GM21381 (cell line): ENCODE measurements around the gene HIC2.
"Not testable (repeated sequence)": the region's sequence is repeated elsewhere in the genome, so short reads cannot be mapped to it uniquely, and the experiment has no call there.

Experiments
- ATAC-seq: cut with Tn5 transposase; IDR thresholded peaks from one replicate; pipeline ENCODE4 v1.9.1; 2021; ENCODE audit warnings: mild to moderate bottlenecking, moderate library complexity; ENCODE audit not compliant: unreplicated experiment

HIC2 gene, protein sequence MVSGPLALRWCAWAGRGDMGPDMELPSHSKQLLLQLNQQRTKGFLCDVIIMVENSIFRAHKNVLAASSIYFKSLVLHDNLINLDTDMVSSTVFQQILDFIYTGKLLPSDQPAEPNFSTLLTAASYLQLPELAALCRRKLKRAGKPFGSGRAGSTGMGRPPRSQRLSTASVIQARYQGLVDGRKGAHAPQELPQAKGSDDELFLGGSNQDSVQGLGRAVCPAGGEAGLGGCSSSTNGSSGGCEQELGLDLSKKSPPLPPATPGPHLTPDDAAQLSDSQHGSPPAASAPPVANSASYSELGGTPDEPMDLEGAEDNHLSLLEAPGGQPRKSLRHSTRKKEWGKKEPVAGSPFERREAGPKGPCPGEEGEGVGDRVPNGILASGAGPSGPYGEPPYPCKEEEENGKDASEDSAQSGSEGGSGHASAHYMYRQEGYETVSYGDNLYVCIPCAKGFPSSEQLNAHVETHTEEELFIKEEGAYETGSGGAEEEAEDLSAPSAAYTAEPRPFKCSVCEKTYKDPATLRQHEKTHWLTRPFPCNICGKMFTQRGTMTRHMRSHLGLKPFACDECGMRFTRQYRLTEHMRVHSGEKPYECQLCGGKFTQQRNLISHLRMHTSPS

DNA sequence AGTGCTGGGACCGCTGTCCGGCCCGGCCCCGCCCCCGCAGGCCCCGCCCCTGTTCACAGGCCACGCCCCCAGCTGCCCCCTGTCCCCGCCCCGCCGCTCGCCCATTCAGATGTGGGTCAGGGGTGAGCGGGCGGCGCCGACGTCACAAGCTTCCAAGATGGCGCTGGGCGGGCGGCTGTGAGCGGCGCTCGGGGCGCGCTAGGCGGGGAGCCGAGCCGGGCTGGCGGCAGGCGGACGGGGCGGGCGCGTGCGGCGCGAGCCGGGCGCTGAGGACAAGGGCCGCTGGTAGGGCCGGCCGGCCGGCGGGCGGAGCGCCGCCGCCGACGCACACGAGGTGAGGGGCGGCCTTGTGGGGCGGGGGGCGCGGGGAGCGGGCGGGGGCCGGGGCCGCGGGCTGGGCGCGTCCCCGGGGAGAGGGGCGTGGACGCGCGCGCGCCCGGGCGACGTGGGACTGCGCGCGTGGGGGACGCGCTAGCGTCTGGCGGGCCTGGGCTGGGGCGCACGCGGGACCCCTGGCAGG lies at the start of gene HIC2:
Gene HIC2, plus strand, starts transcription at position 145 of the 520 bp plus-strand sequence. CDS start 25,461 bp downstream, outside the sequence.
- ATAC-seq = peak; percentile 79

DNA sequence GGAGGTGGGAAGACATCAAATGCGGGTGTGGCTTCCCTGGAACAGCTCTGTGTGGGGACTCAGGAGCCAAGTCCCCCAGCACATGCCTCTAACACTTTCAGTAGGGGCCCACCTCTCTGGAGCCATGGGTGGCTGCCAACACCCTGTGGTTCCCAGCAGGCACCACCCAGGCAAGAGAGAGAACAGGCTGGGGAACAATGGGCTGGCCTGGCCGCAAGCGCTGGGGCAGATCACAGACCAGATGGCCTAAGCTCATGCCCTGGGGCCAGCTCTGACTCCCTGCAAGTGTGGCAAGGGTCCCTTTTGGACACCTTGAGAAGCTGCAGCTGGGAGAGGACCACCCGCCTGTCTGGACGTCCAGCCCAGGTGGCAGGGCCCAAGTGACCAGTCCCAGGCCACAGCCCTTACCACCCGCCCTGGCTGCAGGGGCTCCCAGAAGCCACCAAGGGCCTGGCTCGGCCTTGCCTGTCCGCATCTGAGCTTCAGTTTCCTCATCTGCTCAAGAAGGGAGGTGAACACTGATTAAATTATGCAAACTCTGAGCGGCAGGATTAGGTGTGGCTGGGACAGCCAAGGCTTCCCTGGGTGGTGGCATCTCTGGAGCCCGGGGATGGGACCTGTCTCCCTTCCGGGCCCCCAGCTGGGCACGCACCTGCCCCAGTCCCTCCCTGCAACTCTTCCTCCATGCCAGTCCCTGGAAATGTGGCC lies 48.4 kb upstream of the HIC2 start:
- not testable (repeated sequence) for ATAC-seq

DNA sequence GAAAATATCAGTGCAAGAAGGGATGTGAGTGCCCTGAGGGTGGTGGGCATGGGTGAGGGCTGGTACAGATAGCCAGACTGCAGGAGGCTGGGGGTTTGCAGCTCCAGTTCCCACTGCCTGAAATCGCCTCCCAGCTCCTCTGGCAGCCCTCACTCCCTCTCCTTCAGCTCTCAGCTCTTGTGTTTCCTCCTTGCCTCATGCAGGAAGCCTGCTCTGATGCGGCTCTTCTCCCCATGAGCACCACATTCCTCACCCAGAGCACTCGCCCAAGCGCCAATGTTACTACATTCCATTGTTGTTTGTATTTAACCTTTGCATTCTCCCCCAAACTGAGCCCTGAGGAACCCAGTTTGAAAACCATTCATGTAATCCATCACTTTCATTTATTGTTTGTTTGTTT lies 41.3 kb upstream of the HIC2 start:
- ATAC-seq = not testable (repeated sequence)

DNA sequence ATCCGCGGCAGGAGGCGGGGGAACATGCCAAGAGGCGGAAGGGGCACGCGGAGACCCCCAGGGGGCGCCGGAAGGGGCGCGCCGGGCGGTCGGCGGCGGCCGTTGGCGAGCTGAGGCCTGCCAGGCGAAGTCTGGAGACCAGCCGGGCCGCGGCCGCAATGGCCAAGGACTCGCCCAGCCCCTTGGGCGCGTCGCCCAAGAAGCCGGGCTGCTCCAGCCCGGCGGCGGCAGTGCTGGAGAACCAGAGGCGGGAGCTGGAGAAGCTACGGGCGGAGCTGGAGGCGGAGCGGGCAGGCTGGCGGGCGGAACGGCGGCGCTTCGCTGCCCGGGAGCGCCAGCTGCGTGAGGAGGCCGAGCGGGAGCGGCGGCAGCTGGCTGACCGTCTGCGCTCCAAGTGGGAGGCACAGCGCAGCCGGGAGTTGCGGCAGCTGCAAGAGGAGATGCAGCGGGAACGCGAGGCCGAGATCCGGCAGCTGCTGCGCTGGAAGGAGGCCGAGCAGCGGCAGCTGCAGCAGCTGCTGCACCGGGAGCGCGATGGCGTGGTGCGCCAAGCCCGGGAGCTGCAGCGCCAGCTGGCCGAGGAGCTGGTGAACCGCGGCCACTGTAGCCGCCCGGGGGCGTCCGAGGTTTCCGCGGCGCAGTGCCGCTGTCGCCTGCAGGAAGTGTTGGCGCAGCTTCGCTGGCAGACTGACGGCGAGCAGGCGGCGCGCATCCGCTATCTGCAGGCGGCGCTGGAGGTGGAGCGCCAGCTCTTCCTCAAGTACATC lies 33.3 kb upstream of the HIC2 start, which contains the start of gene RIMBP3B:
Gene RIMBP3B, plus strand, starts transcription at position 51 of the 767 bp plus-strand sequence. Its CDS starts 108 bp downstream, at position 159.
- ATAC-seq = peak; percentile 75

DNA sequence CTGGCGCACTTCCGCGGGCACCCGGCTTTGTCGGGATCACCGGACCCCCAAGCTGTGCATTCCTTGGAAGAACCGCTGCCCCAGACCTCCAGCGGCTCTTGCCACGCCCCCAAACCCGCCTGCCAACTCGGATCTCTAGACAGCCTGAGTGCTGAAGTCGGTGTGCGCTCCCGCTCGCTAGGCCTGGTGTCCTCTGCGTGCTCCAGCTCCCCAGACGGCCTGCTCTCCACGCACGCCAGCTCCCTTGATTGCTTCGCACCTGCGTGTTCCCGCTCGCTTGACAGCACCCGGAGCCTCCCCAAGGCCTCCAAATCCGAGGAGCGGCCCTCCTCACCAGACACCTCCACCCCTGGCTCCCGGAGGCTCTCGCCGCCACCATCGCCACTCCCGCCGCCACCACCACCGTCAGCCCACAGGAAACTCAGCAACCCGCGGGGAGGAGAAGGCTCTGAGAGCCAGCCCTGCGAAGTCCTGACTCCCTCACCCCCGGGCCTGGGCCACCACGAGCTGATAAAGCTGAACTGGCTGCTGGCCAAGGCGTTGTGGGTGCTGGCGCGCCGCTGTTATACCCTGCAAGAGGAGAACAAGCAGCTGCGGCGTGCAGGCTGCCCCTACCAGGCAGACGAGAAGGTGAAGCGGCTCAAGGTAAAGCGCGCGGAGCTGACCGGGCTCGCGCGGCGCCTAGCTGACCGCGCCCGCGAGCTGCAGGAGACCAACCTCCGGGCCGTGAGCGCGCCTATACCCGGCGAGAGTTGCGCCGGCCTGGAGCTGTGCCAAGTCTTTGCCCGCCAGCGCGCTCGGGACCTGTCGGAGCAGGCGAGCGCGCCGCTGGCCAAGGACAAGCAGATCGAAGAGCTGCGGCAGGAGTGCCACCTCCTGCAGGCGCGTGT lies 32.5 kb upstream of the HIC2 start:
- peak; percentile 39 for ATAC-seq

DNA sequence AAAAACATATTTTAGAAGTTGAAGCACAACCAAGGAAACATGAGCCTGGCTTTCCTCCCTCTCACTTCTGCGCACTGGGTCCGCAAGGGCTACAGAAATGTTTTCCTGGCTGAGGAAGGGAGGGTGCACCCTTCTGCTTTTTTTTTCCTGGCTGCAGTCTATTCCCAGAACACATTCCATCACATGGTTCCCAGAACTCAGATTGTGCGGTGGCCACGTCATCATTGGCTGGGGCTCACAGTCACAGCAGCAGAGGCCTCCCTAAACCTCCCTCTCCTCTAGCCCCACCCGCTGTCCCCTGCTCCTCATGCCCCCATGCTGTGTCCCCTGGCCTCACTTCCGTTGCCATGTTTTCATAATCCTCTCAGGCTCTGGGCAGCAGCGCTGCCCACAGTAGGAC lies 27.7 kb upstream of the HIC2 start:
- not testable (repeated sequence) for ATAC-seq

DNA sequence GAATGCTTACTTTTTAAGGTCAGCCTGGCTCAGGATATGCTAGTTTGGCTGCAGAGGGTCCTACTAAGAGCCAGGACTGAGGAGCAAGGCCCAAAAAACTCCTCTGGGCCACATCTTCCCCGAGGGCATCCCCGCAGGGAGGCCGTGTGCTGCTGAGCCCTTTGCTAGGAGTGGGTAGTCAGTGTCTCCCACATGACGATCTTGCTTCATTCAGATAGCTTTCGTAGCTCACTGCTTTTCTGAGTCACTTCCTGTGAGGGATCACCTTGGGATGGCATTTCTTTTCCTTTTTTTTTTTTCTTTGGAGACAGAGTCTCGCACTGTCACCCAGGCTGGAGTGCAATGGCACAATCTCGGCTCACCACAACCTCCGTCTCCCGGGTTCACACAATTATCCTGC lies 27.2 kb upstream of the HIC2 start:
- ATAC-seq = not testable (repeated sequence)

DNA sequence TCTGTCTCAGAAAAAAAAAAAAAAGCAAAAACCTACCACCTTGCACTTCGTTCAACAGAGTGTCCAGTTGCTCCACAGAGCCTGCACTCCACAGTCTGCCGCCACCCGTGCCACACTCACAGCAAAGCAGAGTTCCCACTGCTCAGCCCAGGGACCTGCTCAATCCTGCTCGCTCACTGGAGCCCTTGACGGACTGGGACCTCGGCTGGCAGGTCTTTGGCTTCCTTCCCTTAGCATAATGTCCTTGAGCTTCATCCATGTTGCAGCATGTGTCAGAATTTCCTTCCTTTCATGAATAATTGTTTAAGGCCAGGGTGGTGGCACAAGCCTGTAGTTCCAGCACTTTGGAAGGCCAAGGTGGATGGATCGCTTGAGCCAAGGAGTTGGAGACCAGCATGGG lies 22.6 kb upstream of the HIC2 start:
- not testable (repeated sequence) for ATAC-seq

DNA sequence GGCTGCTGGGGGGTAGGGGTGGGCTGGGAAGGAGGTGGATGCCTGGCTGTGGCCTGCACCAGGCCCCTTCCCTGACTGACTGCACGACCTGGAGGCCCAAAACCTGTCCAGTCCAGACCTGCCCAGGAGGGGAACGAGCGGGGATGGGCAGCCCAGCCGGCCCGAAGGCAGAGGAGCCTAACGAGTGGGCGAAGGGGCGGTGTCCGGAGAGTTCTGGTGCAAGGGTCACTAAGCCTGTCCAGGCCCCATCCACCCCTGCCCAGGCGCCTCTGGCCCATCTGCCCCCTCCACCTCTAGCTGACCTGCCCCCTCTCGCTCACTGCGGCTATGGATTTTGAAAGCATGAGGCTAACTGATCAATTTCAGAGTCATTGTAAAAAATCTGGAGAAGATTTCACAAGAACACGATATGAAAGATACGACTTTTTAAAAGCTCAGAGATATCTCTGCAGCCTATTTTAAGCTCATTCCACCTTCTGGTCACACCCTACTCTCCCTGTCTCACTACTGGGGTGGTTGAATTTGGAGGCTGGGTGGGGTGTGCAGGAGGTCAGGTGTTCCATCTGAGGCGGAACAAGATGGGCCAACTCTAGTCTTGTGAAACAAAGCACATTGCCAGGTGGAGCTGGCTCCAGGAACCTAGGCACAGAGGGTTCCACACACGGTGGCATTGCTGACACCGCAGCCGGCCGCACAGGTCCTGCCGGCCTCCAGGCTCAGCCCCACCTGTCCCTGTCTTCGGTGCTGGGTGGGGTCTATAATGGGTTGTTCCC lies 15.8 kb upstream of the HIC2 start:
- ATAC-seq = not testable (repeated sequence)

DNA sequence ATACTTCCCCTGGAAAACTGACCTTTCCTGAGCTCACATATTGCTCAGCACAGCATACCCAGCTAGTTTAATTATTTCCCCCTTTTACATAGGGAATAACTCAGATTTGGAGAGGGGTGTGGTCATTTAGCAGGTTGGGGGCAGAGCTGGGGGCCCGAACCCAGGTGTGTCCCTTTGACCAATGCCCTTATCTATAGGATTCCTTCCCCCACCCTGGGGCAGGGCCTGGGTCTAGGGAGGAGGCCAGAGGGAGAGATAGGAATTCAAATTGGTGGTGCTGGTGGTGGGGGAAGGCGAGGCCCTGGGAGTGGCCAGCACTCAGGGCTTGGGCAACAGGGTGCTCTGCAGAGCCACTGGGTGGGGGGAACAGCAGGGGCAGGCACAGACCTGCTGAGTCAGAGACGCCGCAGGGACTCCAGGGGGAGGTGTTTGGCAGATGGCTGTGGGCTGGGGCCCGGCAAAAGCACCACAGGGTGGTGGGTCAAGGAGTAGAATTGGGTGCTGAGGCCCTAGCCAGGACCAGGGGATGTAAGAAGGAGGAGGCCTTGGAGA lies 14.3 kb upstream of the HIC2 start:
- ATAC-seq = not testable (repeated sequence)

DNA sequence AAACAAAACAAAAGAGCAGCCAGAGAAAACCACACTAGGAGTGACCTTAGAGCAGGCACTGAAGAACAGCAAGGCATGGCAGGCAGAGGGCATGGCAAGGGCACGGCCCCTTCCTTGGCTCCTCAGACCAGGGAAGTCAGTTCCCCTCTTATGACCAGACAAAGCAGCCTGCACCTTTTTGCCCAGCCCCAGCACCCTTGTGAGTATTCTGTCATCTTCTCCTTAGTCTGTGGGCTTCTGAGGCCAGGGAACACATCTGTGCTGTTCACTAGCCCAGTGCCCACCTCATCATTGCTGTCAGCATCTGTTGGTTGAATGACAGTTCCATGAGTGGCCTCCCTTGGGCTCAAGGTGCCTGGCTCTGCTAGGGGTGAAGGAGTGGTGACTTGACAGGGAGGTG lies 10.0 kb upstream of the HIC2 start:
- ATAC-seq = not testable (repeated sequence)

DNA sequence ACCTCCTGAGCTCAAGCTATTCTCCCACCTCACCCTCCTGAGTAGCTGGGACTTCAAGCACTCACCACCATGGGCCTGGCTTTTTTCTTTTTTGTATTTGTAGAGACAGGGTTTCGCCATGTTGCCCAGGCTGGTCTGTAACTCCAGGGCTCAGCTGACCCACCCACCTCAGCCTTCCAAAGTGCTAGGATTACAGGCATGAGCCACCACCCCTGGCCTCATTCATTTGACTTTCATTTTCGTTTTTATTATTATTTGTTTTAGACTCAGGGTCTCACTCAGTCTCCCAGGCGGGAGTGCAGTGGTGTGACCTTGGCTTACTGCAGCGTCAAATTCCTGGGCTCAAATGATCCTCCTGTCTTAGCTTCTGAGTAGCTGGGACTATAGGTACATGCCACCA lies 9.4 kb upstream of the HIC2 start:
- not testable (repeated sequence) for ATAC-seq

DNA sequence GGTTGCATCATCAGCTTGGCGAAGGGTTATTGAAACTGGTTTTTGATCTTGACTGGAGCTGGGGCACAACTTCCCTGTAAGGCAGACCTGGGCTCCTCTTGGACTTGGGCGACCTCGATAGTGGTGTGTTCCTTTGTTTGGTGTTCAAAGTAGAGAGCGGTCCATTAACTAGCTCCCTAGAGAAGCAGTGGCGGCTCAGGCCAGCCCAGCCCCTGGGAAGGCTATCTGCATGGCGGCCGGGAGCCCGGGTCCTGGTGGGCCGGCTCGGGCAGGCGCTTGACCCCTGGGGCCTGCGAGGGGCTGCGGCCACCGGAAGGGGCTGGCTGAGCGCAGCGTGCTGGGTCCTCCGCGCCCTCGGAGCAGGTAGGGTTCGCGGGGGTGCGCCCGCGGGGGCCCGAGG lies 796 bp upstream of the HIC2 start:
- ATAC-seq = not testable (repeated sequence)

DNA sequence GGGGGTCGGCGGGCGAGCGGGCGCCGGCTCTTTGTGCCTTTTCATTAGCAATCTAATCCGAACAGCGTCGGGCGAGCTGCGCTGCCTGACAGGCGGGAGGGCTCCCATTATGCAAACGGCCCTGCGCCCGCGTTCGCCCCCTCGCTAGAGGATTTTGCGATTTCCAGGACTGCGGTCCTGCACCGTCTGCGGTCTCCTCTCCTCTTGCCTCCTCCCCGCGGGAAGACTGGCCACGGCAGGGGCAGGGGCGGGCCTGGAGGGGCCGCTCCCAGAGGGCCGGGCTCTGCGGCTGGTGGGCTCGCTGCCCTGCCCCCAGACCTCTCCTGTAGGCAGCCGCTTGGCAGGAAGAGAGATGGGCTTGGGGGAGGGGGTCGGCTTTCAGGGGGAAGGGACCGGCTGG lies 682 bp downstream of the HIC2 start:
- ATAC-seq = peak; percentile 23

DNA sequence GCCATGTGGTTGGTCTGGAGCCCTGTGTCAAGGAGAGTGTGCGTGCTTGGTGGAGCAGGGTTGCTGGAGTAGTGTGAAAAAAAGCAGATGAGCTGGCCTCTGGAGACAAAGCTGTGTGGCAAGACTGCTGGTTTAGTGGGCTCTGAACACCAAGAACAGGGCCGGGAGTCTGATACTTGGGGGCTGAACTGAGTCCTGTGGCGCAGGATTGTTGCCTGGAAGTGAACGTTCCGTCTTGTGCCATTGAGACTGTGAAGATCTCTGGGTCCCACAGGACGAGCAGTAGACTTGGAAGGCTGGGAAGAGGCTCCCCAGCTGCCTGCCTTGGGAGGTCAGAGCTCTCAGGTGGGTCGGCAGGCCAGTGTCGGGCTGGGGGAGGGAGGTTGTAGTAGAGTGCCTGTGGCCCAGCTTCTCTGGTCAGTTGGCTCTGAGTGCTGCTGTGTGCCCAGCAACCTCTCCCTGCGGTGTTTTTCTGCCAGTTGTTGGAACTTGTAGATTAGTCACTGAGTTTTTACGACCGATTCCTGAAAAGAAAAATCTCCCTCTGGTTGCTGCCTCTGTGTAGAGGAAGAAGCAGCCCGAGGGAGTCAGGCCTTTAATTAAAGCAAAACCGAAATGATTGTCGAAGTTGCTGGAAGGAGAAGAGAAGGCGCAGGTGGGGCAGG lies 1.9 kb downstream of the HIC2 start:
- ATAC-seq = not testable (repeated sequence)

DNA sequence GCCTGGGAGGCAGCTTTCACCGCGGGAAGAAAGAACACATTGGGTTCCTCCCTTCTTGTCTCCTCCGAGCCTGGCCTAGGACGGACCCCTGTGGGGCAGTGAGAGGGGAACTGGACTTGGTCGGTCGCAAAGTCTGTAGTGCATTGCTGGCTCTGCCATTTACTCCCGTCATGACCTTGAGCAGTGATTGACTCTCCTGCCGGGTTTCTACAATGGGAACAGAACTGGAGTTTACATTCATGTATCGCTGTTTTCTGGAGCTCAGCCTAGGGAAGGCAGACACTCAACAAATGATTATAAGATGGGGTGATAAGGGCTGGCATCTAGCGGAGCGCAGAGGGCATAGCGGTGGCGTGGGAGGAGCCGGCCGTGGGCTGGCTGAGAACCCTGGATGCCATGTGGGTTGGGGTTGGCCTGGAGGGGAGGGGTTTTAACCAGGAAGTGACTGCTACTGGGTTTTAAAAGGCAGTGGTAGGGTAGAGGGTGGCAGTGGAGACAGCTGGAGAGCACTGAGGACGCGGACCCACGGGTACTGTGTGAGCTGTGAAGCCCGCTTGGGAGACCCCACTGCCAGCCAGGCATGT lies 3.1 kb downstream of the HIC2 start:
- not testable (repeated sequence) for ATAC-seq

DNA sequence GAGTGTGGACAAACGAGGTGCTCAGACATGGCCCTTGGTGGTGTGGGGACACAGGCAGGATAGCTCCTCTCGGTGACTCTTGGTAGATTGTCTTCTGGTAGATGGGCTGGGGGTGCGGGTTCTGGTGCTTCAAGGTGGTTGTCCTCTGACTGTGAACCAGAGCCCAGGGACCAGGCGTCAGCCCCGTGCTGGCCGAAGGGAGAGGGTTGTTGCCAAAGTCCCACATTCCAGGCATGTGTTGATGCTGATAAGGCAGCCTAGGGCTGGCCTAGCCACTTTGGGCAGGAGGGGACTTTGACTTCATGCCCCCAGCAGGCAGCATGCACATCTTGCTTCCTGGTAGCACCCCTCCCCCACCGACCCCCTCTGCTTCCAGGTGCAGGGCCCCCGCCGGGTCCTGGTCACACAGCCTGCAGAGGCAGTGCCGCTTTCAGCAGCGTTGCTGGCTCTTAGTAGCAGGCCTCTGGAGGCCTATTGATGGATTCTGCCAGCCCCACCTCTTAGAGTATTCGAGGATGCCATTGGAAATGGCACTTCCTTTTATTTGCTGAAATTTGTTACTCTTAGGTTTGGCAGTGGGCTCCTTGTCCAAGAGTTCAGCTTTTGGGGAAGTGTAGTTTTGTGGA lies 7.0 kb downstream of the HIC2 start:
- not testable (repeated sequence) for ATAC-seq
